HUES6 (cell line): ENCODE measurements around the gene KATNAL1.

ENCODE experiments used
- H3K27ac ChIP-seq: 2 replicates; pipeline ENCODE4 v1.7.0; 2013; ENCODE audit warnings: low read depth, mild to moderate bottlenecking, low read length, inconsistent platforms
- H3K27me3 ChIP-seq: 2 replicates; pipeline ENCODE4 v1.6.1; 2013; ENCODE audit warnings: low read length; ENCODE audit not compliant: control insufficient read depth, insufficient read depth
- H3K36me3 ChIP-seq: 2 replicates; pipeline ENCODE4 v1.6.1; 2013; ENCODE audit warnings: low read length; ENCODE audit not compliant: control insufficient read depth, insufficient read depth
- H3K4me1 ChIP-seq: 2 replicates; pipeline ENCODE4 v1.6.1; 2013; ENCODE audit warnings: low read length; ENCODE audit not compliant: control insufficient read depth, insufficient read depth
- H3K4me3 ChIP-seq: 2 replicates; pipeline ENCODE4 v1.5.1; 2013; ENCODE audit warnings: low read depth, low read length
- H3K9ac ChIP-seq: one replicate; pipeline ENCODE4 v1.6.1; 2013; ENCODE audit warnings: mild to moderate bottlenecking, low read length
- H3K9me3 ChIP-seq: 2 replicates; pipeline ENCODE4 v1.6.1; 2013; ENCODE audit warnings: low read depth, low read length; ENCODE audit not compliant: control insufficient read depth, insufficient read depth

KATNAL1 gene

DNA sequence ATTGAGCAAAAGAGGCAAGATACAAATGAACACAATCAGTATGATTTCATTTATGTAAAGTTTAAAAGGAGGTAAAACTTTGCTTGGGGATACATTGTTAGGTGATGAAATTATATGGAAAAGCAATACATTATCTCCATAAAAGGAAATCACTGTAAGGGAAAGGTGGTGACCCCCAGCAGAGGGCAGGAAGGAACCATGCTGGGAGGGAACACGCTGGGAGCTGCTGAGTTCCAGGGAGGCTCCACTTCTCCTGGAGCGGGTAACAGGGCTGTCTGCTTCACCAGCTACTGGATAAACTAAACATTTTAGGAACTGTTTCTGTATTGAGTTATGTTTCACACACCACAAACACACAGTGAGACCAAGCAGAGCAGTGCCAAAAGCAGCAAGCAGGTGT, 91.2 kb downstream of the KATNAL1 start:
- H3K27me3 ChIP-seq: no peaks in the 10 kb centered on the region
- no peak overlapping the region for H3K27ac ChIP-seq
- peaks cover 6% of the 10 kb centered on the region; the same call in 1 of the 2 replicates for H3K4me1 ChIP-seq
- no peak overlapping the region for H3K4me3 ChIP-seq
- peak overlapping the region; percentile 13 for H3K9ac ChIP-seq
- no peaks in the 10 kb centered on the region for H3K9me3 ChIP-seq
- H3K36me3 ChIP-seq: peaks cover 8% of the 10 kb centered on the region; the same call in 1 of the 2 replicates

DNA sequence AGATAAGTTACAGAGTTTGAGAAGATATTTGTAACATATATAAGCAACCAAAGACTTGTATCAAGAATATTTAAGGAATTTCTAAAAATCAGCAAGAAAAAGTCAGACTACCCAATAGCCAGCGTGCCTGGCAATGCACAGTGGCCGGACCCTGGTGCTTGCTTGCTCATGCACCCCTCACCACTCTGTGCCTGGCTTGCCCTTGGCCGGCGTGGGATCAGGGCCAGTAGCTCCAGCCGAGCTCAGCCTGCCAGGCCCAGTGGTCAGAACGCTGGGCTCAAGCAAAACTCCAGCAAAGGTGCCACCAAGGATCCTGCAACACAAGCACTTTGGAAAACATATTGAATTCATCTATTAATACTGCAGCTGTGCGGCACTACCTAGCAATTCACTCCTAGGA, 95.1 kb downstream of the KATNAL1 start:
- Histone ChIP-seq H3K4me3 (no peak overlapping the region), H3K4me1 (peaks cover 6% of the 10 kb centered on the region; the same call in 1 of the 2 replicates), H3K27me3 (no peaks in the 10 kb centered on the region), H3K9ac (no peak overlapping the region), H3K9me3 (no peaks in the 10 kb centered on the region), H3K27ac (no peak overlapping the region), H3K36me3 (peaks cover 10% of the 10 kb centered on the region)

DNA sequence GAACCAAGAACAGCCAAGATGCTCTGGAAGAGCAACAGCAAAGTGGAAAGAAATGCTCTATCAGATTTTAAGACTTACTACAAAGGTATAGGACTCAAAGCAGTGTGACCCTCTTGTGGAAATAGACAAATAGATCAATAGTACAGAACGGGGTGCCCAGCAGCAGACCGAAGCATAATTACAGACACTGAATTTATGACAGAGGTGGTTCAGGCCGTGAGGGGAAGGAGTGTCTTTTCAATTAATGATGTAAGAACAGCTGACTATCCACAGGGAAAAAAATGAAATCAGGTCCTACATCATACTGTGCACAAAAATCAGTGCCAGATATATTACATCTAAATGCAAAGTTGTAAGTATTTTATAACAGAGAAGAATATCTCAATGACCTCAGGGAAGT, 95.6 kb downstream of the KATNAL1 start:
- Histone ChIP-seq H3K9me3 (no peaks in the 10 kb centered on the region), H3K4me1 (peaks cover 6% of the 10 kb centered on the region; the same call in 1 of the 2 replicates), H3K4me3 (no peak overlapping the region), H3K27ac (no peak overlapping the region), H3K36me3 (peaks cover 10% of the 10 kb centered on the region), H3K27me3 (no peaks in the 10 kb centered on the region), H3K9ac (no peak overlapping the region)

DNA sequence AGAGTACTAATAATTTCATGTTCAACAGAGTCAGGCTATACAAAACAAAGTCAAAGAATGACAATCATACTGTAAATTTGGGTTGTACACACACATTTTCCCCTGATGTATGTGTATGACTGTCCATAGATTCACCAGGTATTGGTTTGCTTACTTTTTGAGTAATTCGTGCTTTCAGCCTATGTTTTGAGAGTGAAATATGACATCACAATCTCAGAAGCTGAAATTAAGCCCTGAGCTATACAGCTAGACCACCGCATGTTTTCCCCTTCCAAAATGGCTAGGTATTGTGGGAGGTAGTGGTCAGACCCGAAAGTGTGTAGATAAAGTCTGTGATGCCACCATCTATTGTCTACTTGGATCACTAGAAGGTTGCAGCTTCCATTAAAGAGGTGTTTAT, 102.8 kb downstream of the KATNAL1 start:
- Histone ChIP-seq H3K9me3 (no peaks in the 10 kb centered on the region), H3K27me3 (no peaks in the 10 kb centered on the region), H3K27ac (no peak overlapping the region), H3K4me1 (no peaks in the 10 kb centered on the region), H3K36me3 (peaks cover 7% of the 10 kb centered on the region; the same call in 1 of the 2 replicates), H3K4me3 (no peak overlapping the region), H3K9ac (no peak overlapping the region)

DNA sequence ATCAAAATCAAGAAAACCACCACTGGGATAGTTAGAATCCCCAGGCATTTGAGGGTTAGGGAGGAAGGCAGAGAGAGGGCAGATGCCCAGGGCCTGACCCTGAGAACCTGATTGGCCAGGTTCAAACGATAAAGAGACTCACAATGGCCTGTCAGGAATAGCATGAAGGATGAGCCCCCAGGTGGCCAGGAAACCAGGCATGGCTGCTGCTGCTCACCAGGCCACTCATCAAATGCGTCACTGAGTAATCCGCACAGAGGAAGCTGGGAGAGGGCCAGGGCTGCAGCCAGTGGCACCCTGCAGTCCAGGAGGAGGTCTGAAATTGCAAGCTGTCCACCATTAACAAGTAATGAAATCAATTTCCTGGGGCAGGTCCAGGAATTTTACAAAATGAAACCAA, 111.3 kb downstream of the KATNAL1 start:
- Histone ChIP-seq H3K27ac (peak overlapping the region; percentile 48; the same call in 1 of the 2 replicates), H3K4me3 (no peak overlapping the region), H3K9me3 (no peaks in the 10 kb centered on the region), H3K36me3 (no peaks in the 10 kb centered on the region), H3K9ac (no peak overlapping the region), H3K4me1 (peaks cover 34% of the 10 kb centered on the region), H3K27me3 (no peaks in the 10 kb centered on the region)

DNA sequence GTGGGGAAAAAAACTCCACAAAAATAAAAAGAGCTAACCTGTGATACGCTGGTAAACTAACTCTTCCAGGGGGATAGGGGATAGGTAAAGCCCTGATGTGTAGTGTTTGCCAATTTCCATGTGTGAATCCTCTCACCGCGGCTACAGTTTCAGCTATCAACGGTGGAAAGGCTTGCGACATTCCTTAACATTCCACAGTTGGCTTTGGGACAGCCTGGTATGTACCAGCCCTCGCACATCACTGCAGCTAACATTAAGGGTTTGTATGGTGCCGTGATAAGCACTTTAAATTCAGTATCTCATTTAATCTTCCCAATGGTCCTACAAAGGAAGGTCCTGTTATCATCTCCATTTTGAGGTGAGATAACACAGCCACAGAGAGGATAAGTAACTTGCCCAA, 112.4 kb downstream of the KATNAL1 start:
- H3K9ac ChIP-seq: no peak overlapping the region
- H3K27ac ChIP-seq: no peak overlapping the region; the same call in 1 of the 2 replicates
- H3K4me1 ChIP-seq: peaks cover 34% of the 10 kb centered on the region
- no peaks in the 10 kb centered on the region for H3K9me3 ChIP-seq
- no peaks in the 10 kb centered on the region for H3K27me3 ChIP-seq
- H3K36me3 ChIP-seq: no peaks in the 10 kb centered on the region
- no peak overlapping the region for H3K4me3 ChIP-seq

DNA sequence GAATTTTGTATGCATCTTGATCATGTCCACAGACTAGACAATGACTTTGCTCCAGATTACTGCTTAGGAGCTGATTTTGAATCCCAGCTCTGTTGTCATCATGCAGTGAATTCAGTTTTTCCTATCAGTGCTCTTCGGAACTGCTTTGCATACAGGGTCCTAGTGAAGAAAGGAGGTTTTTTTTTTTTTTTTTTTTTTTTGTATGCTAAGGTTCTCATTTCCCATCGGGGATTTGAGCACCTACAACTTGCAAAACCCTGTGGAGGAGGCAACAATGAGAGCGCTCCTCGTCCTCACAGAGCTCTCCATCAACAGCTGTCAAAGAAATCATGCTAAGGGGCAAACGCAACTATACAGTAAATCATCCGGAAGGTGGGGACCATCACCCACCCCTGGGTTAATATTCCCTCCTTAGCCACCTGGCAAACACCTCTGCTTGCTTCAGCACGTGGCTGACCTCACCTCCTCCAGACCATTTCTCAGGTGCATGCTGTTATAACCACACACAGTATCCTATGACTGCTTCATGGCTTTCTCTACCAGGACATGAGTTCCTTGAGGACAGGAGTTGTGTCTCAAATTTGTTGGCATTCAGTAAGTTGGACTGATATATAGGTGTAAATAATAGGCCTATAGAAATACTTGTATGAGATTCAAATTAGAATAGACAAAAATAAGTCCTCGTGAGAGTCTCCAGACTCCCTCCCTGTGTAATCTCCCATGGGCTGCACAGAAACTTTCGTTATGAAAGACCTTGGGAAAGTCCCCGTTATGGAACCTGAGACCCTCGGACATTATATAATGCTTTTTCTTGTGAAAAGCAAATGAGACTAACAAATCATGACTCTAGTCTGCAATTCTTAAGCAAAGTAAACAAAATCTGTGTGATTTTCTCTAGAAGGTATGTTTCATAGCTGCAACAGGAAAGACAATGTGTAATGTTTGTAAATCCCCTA, 113.8 kb downstream of the KATNAL1 start:
- H3K4me3 ChIP-seq: no peak overlapping the region
- H3K27me3 ChIP-seq: no peaks in the 10 kb centered on the region
- no peak overlapping the region for H3K27ac ChIP-seq
- H3K4me1 ChIP-seq: peaks cover 30% of the 10 kb centered on the region
- H3K36me3 ChIP-seq: no peaks in the 10 kb centered on the region
- no peak overlapping the region for H3K9ac ChIP-seq
- no peaks in the 10 kb centered on the region for H3K9me3 ChIP-seq

DNA sequence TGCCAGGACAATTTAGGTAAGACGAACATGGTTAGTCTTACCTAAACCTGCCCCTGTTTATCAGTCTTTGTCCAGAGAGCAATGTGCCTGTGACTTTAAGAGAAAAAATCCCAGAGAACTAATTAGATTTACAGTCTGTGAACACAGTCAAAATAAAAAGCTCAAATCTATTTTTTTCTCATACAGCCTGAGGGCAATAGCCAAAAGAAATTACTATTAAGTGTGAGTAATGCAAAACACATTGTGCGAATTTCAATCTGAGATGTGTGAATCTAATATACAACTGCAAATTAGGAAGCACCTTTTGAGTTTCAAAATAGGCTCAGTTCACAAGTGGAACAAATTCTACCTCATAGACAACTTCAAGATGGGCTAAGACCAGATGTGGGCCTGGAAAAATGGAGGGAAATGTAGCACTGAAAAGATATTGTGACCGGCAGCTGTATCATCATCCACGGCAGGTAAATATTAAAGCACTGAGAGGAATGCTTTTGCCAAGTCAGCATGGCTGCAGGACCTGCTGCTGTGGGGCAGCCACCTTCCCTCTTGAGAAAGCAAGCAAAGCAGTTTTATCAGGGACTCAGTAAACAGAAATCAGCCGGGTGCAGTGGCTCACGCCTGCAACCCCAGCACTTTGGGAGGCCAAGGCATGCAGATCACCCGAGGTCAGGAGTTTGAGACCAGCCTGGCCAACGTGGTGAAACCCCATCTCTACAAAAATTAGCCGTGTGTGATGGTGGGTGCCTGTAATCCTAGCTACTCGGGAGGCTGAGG, 114.8 kb downstream of the KATNAL1 start:
- H3K9me3 ChIP-seq: no peaks in the 10 kb centered on the region
- H3K9ac ChIP-seq: no peak overlapping the region
- no peak overlapping the region for H3K4me3 ChIP-seq
- peak overlapping the region; percentile 19; the same call in 1 of the 2 replicates for H3K27ac ChIP-seq
- H3K4me1 ChIP-seq: peaks cover 30% of the 10 kb centered on the region
- H3K36me3 ChIP-seq: no peaks in the 10 kb centered on the region
- H3K27me3 ChIP-seq: no peaks in the 10 kb centered on the region

DNA sequence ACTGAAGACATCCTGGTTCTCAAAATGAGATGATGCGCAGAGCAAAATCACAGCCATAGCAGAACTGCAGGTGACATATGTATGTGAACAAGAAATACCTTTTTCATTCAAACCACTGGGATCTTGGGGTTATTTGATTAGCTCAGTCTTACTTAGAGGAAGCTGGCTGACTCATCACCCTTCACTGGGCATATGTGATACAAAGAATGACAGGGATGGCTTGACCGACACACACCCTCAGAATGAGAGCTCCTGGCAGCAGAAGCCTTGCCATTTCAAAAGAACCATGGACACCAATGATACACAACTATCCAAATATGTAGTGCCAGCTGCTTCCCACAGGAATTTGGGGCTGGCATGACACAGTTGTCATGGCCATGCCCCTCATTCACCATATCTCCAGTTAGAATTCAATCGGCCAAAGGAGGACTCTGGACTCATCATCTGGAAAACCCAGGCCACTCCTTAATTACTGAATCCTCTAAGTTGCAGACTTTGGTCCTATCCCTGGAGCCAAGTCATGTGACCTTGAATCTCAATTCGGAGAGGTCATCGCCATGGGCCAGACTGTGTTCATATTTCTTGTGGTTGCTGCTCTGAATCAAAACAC, 115.8 kb downstream of the KATNAL1 start:
- Histone ChIP-seq H3K4me3 (no peak overlapping the region), H3K9me3 (no peaks in the 10 kb centered on the region), H3K4me1 (peaks cover 35% of the 10 kb centered on the region), H3K27ac (no peak overlapping the region), H3K27me3 (no peaks in the 10 kb centered on the region), H3K9ac (no peak overlapping the region), H3K36me3 (no peaks in the 10 kb centered on the region)

DNA sequence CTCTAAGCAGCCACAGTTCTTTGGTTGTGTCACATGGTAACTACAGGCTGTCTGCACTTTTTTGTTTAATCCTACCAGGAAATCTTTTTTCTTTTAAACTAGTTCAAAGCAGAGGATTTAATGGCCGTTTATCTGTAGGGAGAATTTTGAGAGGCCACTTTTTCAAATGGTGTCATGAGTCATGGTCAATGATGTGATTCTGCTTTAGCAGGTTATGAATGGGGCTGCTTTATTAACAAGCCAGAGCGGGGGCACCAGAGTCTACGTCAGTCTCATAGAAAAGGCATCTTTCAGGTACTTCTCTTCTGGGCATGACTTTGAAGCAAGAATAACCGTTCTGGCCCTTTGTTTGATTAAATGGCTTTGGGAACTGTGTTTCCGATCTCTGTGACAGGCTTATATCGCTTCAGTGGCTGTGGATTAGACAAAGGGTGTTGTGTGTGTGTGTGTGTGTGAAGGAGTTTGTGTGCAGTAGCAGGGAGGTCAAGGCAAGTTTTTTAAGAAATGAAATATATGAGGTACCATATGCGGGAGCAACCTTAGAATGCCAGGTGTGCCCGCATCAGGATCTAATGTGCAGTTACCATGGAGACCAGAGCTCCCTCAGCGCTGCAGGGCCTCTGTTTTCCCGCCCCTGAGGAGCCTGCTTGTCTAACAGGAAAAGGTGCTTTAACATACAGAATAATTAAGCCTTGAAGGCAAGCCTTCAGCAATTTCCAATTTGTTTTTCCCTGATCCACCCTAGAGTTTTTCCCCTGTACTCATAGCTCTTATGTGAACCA, 120.5 kb downstream of the KATNAL1 start:
- Histone ChIP-seq H3K36me3 (no peaks in the 10 kb centered on the region), H3K9me3 (peaks cover 6% of the 10 kb centered on the region)

More for the DNA sequence above, 120.5 kb downstream of the KATNAL1 start:
- Histone ChIP-seq H3K9ac (no peak overlapping the region), H3K4me3 (no peak overlapping the region), H3K27me3 (no peaks in the 10 kb centered on the region), H3K27ac (no peak overlapping the region), H3K4me1 (peaks cover 7% of the 10 kb centered on the region; the same call in 1 of the 2 replicates)
